NCI-H146 (cell line): ENCODE measurements around the gene RNU5B-1.
"Not testable (repeated sequence)": the region's sequence is repeated elsewhere in the genome, so short reads cannot be mapped to it uniquely, and the experiment has no call there.

Experiments
- DNase-seq: peaks from one replicate; lab custom pipeline; 2025; lab: John Stamatoyannopoulos, UW

The RNU5B-1 gene

GRCh38 chr15:65343374-65343981 lies 39.0 kb downstream of the RNU5B-1 start:
- no peak for DNase-seq

GRCh38 chr15:65344214-65344913 lies 39.9 kb downstream of the RNU5B-1 start:
- DNase-seq: no peak

GRCh38 chr15:65344914-65345275 lies 40.4 kb downstream of the RNU5B-1 start:
- no peak for DNase-seq

GRCh38 chr15:65346856-65347598 lies 42.5 kb downstream of the RNU5B-1 start:
- DNase-seq: no peak

GRCh38 chr15:65347756-65348155 lies 43.3 kb downstream of the RNU5B-1 start:
- not testable (repeated sequence) for DNase-seq

GRCh38 chr15:65349338-65349737 lies 44.9 kb downstream of the RNU5B-1 start:
- DNase-seq: no peak

GRCh38 chr15:65351972-65352371 lies 47.5 kb downstream of the RNU5B-1 start:
- DNase-seq: not testable (repeated sequence)
